ENCODE data around the gene TTLL13. TPM values are rescaled to one million over a fixed set of nuclear protein-coding genes. Genes with fewer than 3 reads are reported as not detected.
"Not testable (repeated sequence)": the region's sequence is repeated elsewhere in the genome, so short reads cannot be mapped to it uniquely, and the experiment has no call there.

TTLL13 gene
- total RNA-seq, 4 donors from 2014 or later = not detected

DNA sequence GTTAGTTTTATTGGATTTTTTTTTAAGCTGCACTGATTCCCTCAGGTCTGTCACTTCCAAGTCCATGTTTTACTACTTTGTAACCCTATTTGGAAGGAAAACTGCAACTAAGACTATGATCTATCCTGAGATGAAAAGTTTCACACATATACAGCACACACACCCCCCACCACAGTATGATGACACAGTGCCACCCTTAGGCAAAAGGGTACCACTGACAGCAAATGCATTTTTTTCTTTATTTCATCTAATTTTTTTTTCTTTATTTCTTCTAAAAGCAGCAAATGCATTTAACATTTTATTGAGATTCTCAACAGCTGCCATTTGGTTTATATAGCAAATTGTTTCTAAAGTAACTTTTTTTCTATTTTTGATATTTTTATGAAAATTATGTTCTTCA is 37.3 kb downstream of the TTLL13 start:
- no peak for DNase-seq

DNA sequence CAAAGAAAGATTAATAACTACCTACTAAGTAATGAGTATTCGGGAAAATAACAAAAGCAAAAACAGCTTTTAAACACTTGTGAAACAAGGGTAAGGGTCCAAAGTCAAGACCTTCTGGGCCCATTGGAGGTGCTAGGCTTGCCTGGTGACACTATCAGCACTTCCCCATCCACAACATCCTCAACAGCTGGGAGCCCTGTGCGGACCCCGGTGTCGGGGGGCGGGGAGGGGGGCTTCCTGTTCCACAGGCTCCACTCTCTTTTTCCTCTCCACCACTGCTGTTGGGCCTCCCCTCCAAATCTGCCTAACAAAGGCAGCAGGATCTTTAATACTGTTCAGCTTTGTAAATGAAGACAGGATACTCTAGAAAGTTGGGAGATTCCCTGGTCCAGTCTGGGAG is 37.7 kb downstream of the TTLL13 start:
- H3K4me1 ChIP-seq = peaks cover 0 to 11% (median 0%) of the 10 kb centered on the region in 3 donors
- H3K9me3 ChIP-seq = no peaks in the 10 kb centered on the region
- WGBS, 2 donors = 29 to 59% methylated on average over 3 to 5 of the region's 5 CpGs
- no peak overlapping the region for H3K4me3 ChIP-seq
- TF ChIP-seq POLR2A (IDR thresholded peaks at IDR 0.05) = no peak
- TF ChIP-seq, protein P1, sequence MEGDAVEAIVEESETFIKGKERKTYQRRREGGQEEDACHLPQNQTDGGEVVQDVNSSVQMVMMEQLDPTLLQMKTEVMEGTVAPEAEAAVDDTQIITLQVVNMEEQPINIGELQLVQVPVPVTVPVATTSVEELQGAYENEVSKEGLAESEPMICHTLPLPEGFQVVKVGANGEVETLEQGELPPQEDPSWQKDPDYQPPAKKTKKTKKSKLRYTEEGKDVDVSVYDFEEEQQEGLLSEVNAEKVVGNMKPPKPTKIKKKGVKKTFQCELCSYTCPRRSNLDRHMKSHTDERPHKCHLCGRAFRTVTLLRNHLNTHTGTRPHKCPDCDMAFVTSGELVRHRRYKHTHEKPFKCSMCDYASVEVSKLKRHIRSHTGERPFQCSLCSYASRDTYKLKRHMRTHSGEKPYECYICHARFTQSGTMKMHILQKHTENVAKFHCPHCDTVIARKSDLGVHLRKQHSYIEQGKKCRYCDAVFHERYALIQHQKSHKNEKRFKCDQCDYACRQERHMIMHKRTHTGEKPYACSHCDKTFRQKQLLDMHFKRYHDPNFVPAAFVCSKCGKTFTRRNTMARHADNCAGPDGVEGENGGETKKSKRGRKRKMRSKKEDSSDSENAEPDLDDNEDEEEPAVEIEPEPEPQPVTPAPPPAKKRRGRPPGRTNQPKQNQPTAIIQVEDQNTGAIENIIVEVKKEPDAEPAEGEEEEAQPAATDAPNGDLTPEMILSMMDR (IDR thresholded peaks at IDR 0.05) = no peak
- no peaks in the 10 kb centered on the region for H3K36me3 ChIP-seq
- H3K27me3 ChIP-seq = no peaks in the 10 kb centered on the region
- H3K27ac ChIP-seq = peak overlapping the region in 1 of 4 donors; percentile 17
- intact Hi-C loops (cut with DNase I) = no loop called here
- DNase-seq = no peak

More for the DNA sequence above, 37.3 kb downstream of the TTLL13 start:
- no peak overlapping the region for H3K27ac ChIP-seq
- H3K4me1 ChIP-seq = peaks cover 0 to 11% (median 0%) of the 10 kb centered on the region in 3 donors
- H3K9me3 ChIP-seq = no peaks in the 10 kb centered on the region
- no peak for TF ChIP-seq POLR2A (IDR thresholded peaks at IDR 0.05)
- TF ChIP-seq, protein P1 (IDR thresholded peaks at IDR 0.05) = peak in 5 of 6 experiments; percentile 18 to 36 (median 28)
- H3K36me3 ChIP-seq = no peaks in the 10 kb centered on the region
- intact Hi-C loops (cut with DNase I) = no loop called here
- H3K4me3 ChIP-seq = no peak overlapping the region
- H3K27me3 ChIP-seq = no peaks in the 10 kb centered on the region

DNA sequence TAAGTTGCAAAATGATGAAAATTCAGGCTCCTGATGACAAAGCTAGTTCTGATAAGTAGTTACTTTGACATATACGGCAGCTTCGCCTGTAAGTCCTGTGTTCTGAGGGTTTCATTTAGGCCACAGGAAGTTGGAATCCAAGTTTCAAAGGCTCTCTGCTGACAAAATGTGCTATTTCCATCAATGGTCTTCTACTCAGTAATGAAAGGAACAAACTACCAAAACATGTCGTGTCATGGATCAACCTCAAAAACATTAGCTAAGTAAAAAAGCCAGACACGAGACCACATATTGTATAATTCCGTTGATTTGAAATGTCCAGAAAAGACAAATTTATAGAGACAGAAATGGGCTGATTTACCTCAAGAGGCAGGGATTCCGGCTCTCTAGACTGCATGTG is 38.6 kb downstream of the TTLL13 start:
- no peak overlapping the region for H3K27ac ChIP-seq
- DNase-seq = no peak
- no peak for TF ChIP-seq POLR2A (IDR thresholded peaks at IDR 0.05)
- TF ChIP-seq, protein P1 (IDR thresholded peaks at IDR 0.05) = no peak
- intact Hi-C loops (cut with DNase I) = no loop called here
- no peaks in the 10 kb centered on the region for H3K27me3 ChIP-seq
- no peaks in the 10 kb centered on the region for H3K9me3 ChIP-seq
- no peaks in the 10 kb centered on the region for H3K36me3 ChIP-seq
- H3K4me1 ChIP-seq = peaks cover 0 to 12% (median 0%) of the 10 kb centered on the region in 3 donors
- WGBS, 2 donors = 81 to 83% methylated on average over 6 of the region's 6 CpGs
- H3K4me3 ChIP-seq = no peak overlapping the region

DNA sequence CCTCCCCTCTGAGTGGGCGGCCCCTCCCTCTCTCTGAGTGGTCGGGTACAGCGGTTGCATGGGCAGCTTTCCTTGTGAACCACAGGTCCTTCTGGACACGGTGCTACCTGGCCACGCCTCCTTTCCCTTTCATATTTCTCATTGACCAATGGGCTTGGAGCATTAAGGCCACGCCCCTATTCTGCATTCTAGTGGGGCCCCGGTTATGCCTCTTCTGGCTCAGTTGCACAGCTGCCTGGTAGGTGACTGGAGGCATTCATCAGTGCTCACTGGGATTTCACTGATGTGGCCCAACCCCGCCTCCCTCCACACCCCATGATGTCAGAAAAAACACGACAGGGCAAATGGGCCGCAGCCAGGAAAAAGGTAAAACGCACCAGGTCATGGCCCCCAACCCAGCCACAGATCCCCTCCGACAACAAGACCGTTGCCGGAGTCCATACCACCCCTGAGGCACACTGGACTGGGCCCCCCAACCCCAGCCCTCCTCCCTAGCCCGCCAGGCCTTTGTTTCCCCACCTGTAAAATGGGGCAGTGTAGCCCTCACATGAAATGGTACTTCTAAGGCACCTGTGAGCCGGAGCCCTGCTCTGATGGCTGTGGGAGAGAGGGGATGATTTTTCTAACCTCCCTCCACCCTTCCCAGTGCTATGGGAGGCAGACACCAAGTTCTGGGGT is 42.5 kb downstream of the TTLL13 start:
- TF ChIP-seq, protein P1 (IDR thresholded peaks at IDR 0.05) = no peak
- no peak for TF ChIP-seq POLR2A (IDR thresholded peaks at IDR 0.05)
- Histone ChIP-seq H3K4me3 (no peak overlapping the region), H3K9me3 (no peaks in the 10 kb centered on the region), H3K36me3 (no peaks in the 10 kb centered on the region), H3K4me1 (peaks cover 0 to 20% (median 0%) of the 10 kb centered on the region in 3 donors), H3K27ac (no peak overlapping the region), H3K27me3 (no peaks in the 10 kb centered on the region)
- intact Hi-C loops (cut with DNase I) = no loop called here
- 63 to 68% methylated on average over 11 to 15 of the region's 16 CpGs for WGBS, 2 donors
- DNase-seq = no peak

DNA sequence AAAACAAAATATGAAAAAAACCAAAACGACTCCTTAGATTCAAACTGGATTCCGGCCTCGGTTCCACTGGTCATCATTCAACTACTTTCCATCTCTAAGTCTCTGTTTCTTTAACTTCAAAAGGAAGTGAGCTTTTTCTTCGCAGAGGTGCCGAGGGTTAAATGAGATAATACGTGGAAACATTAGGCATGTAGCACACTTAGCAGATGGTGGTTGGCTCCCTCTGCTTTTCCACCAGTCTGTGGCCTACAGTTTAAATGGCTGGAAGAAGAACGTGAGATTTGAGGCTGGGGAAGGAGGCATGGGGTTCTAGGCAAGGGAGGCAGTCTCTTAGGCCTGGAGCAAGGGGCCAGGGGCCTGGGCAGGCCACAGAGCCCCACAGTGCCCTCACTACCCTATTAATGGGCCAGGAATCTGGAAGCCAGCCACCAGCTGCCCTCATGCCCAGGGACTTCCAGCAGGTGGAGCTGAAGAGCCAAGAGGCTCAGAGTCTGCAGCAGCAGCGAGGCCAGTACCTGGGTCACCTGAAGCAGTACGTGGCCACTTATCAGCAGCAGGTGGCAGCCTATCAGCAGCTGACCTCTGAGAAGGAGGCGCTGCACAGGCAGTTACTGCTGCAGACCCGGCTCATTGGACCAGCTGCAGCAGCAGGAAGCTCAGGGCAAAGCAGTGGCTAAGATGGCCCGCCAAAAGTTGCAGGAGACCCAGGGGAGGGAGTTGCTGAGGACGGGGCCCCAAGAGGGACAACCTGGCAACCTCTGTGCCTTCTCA is 43.9 kb downstream of the TTLL13 start:
- WGBS, 2 donors = 52 to 60% methylated on average over 7 to 10 of the region's 13 CpGs
- not testable (repeated sequence) for DNase-seq

More for the DNA sequence above, 43.9 kb downstream of the TTLL13 start:
- TF ChIP-seq, protein P1 (IDR thresholded peaks at IDR 0.05) = peak; percentile 71 to 92 (median 87)
- H3K4me3 ChIP-seq; intact Hi-C loops (cut with DNase I); H3K27me3 ChIP-seq; H3K27ac ChIP-seq; H3K9me3 ChIP-seq; H3K36me3 ChIP-seq: not testable (repeated sequence)
- H3K4me1 ChIP-seq = peaks cover 0 to 15% (median 0%) of the 10 kb centered on the region in 3 donors
